ENCODE data around the gene TRAPPC3.
"Not testable (repeated sequence)": the region's sequence is repeated elsewhere in the genome, so short reads cannot be mapped to it uniquely, and the experiment has no call there.

Gene TRAPPC3

DNA sequence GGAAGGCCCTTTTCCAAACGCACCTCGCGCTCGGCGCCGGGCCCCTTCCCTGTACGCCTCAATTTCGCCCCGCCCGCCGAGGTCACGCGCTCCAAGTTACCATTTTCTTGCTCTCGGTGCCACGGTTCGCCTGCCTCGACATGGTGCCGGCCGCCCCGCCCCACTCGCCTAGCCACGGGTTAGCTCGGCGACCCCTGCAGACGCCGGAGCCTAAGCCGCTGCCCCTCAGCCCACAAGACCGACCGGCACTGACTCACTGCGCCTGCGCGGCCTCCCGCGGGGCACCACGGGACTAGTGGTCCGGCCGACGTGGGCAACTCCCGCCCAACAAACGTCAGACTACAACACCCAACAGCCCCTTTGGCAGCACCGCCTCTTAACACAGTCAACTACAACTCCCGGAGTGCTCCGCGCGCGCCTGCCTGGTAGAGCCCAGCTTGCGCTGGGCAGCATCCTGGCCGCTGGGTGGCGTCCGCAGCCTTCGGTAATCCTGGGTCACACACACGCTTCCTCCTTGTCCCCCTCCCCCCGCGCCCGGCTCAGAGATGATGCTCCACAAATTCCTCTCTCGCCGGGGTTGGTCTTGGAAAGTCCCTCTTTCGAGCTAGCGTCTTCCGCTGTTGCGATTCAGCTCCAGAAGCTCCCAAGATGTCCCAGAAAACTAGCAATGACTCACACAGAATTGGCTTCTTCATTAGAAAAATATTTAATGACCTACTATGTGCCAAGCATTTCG lies at the start of gene TRAPPC3:
Gene TRAPPC3, minus strand, starts transcription at position 250 of the 736 bp plus-strand sequence. Its CDS starts 108 bp downstream, at position 142.
- FAIRE-seq (peak; percentile 98), DNase-seq (ENCODE audit: extremely low spot score, insufficient read length, low read depth) (peak; percentile 92)

DNA sequence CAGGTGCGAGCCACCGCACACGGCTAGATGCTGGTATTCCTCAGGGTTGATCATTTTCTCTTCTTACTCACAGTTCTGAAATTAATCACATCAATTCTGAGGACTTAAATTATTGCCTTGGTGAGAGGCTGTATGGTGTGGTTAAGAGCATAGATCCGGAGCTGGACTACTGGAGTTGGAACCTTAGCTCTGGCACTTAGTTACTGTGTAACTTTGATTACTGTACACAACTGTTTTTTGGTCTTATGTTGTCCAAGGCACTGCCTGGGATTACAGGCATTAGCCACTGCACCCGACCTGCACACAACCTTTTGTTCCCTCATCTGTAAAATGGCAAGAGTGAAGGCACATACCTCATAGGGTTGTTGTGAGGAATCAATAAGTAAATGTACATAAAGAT lies 49.4 kb upstream of the TRAPPC3 start:
- FAIRE-seq = no peak
- no peak for DNase-seq (ENCODE audit: extremely low spot score, insufficient read length, low read depth)

DNA sequence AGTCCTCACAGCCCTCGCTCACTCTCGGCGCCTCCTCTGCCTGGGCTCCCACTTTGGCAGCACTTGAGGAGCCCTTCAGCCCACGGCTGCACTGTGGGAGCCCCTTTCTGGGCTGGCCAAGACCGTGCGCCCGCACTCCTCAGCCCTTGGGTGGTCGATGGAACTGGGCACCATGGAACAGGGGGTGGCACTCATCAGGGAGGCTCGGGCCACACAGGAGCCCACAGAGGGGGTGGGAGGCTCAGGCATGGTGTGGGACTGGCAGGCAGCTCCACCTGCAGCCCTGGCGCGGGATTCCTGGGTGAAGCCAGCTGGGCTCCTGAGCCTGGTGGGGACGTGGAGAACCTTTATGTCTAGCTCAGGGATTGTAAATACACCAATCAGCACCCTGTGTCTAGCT lies 47.5 kb upstream of the TRAPPC3 start:
- not testable (repeated sequence) for FAIRE-seq; DNase-seq (ENCODE audit: extremely low spot score, insufficient read length, low read depth)

DNA sequence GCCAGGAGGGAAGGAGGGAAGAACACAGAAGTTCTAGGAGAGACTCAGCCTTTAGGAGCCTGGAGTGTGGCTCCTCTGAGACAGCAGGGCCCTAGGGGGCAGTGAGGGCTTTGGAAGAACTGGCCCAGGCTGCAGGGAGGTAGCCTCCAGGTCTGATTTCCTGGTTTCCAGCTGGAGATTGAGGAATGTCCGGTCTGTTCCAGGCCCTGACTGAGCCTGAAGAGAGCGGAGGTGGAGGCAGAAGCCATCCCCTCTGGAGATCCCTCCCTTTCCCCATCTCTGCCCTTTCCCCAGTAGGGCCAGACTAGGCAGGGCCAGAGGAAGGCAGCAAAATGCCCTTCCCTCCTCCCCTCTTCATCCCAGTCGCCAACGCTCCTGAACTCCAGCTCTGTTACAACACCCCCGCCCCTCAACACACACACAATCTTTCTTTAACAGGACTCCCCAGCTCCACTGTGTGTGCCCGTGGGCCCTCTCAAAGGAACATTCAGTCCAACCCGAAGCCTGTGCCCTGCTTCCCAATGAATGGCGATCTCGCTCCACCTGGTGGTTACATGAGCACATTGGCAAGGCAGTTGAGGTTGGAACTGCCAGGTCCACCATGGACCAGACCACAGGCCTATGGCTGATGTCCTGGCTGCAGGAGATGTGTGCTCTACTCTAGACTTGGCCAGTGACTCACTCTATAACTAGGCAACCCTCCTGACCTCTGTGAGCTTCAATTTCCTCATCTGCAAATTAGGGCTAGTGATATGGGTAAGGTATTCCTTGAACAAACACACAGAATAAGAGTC lies 38.7 kb upstream of the TRAPPC3 start:
- FAIRE-seq = peak; percentile 95
- peak; percentile 55 for DNase-seq (ENCODE audit: extremely low spot score, insufficient read length, low read depth)

DNA sequence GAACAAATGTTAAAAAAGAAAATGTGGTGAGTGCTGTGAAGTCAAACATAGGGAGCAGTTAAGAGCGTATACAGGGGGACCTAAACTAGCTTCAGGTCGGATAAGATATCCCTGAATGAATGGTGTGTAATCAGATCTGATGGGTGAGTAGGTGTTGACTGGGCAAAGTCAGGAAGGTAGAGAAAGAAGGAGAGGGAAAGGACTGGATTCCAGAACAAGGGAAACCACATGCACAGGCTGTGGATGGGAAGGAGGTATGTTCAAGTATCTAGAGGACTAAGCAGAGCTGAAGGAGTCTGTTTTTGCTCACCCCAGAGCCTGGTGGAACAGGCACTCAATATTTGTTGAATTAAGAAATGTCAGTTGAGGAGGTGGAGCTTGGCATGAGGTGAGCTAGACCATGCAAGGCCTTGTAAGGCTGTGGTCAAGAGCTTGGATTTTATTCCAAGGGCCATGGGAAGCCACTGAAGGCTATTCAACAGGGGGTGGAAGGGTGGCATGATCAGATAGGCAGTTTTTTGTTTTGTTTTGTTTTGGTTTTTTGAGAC lies 34.1 kb upstream of the TRAPPC3 start:
- DNase-seq (ENCODE audit: extremely low spot score, insufficient read length, low read depth) = no peak
- no peak for FAIRE-seq

DNA sequence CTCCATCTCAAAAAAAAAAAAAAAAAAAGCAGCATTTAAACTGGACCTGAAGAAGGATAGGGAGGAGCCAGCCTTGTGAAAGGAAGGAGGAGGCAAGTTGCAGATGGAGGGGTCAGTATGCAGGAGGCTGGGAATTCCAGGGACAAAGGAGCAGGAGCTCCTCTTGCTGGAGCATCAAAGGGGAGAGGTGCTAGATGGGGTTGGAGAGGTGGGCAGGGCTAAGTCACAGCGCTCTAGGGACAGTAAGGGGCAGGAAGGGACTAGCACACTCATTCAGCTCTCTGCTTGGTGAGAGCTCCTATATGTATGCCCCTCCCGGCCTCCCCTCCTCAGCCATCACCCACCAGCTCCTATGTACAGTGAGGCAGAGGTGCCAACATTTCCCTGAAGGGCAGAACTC lies 33.4 kb upstream of the TRAPPC3 start:
- FAIRE-seq = no peak
- DNase-seq (ENCODE audit: extremely low spot score, insufficient read length, low read depth) = no peak

DNA sequence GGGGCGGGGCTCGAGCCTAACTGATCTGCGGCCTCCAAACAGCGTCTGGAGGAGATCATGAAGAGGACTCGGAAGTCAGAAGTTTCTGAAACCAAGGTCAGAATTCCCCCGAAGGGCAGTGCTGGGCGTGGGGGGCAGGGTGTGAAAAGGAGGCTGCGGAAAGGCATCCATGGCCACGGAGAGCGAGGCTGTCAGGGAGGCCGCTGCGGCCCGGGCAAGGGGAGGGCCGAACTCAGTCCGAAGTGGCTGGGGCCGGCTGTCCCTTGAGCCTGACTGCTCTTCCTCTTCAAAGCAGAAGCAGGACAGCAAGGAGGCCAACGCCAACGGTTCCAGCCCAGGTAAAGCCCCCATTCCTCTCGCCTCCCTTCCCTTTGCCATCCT lies 29.9 kb upstream of the TRAPPC3 start:
- FAIRE-seq (no peak), DNase-seq (ENCODE audit: extremely low spot score, insufficient read length, low read depth) (no peak)

DNA sequence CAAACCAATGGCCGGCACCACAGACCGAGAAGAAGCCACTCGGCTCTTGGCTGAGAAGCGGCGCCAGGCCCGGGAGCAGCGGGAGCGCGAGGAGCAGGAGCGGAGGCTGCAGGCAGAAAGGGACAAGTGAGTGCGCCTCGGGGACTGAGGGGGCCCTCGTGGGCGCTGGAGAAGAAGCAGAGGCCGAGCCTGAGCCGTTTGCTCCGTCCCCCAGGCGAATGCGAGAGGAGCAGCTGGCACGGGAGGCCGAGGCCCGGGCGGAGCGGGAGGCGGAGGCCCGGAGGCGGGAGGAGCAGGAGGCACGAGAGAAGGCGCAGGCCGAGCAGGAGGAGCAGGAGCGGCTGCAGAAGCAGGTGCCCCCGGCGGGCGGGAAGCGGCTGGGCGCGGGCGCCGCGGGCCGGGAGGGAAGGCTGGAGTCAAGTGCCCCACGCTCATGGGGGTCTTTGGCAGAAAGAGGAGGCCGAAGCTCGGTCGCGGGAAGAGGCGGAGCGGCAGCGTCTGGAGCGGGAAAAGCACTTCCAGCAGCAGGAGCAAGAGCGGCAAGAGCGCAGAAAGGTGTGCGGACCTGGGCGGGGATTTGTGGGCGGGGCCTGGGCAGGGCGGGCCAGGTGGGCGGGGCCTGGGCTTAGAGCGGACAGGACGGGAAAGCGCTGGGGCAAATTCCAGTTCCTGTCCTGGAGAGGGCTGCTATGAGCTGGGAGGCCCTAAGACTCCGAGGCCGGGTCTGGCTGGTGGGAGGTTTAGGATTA lies 29.4 kb upstream of the TRAPPC3 start:
- DNase-seq (ENCODE audit: extremely low spot score, insufficient read length, low read depth) (no peak), FAIRE-seq (no peak)

DNA sequence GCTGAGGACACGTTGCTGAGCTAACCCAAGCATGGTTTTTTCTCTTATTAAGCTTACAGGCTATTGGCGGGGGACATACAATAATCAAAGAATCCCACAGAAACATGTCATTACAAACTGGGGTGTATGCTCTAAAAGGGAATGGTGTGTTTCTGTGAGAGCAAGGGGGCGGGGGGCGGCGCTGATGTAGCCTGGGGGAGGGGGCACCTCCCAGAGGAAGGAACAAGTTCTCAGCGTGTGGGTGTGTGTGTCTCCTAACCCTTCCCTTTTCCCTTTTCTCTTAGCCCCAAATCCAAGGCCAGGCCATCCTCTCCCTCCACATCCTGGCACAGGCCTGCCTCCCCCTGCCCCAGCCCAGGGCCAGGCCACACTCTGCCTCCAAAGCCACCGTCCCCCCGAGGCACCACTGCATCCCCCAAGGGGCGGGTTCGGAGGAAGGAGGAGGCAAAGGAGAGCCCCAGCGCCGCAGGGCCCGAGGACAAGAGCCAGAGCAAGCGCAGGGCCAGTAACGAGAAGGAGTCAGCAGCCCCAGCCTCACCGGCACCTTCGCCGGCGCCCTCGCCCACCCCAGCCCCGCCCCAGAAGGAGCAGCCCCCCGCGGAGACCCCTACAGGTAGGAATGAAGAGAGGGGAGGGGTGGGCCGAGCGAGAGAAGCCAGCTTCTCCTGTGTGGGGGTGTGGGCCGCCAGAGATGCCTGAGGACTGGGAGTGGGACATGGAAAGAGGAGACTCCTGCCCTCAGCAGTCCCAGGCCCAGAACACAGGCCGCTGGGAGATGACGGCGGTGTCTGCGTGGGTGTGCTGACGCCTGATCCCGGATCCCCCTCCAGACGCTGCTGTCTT lies 28.5 kb upstream of the TRAPPC3 start:
- FAIRE-seq (no peak), DNase-seq (ENCODE audit: extremely low spot score, insufficient read length, low read depth) (no peak)

DNA sequence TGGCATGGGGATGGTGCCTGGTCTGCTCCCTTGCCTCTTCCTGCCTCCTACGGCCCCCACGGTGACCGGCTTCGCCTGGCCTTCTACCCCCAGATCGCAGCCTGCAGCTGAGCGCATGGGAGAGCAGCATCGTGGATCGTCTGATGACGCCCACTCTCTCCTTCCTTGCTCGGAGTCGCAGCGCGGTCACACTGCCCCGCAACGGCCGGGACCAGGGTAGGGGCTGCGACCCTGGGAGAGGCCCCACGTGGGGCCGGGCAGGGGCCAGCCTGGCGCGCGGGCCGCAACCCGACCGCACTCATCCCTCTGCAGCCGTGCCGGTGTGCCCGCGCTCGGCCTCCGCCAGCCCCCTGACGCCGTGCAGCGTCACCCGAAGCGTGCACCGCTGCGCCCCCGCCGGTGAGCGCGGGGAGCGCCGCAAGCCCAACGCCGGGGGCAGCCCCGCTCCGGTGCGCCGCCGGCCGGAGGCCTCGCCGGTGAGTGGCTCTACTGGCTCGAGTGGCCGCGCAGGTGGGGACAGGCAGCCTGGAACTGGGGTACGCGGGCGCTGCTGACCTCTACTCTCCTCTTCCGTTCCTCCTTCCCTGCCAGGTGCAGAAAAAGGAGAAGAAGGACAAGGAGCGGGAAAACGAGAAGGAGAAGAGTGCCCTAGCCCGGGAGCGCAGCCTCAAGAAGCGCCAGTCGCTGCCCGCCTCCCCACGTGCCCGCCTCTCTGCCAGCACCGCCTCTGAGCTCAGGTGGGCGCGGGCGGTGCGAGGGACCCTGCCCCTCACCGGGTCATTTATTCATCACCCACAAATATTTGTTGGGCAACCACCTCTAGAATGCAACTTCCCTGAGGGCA lies 27.0 kb upstream of the TRAPPC3 start:
- no peak for FAIRE-seq

DNA sequence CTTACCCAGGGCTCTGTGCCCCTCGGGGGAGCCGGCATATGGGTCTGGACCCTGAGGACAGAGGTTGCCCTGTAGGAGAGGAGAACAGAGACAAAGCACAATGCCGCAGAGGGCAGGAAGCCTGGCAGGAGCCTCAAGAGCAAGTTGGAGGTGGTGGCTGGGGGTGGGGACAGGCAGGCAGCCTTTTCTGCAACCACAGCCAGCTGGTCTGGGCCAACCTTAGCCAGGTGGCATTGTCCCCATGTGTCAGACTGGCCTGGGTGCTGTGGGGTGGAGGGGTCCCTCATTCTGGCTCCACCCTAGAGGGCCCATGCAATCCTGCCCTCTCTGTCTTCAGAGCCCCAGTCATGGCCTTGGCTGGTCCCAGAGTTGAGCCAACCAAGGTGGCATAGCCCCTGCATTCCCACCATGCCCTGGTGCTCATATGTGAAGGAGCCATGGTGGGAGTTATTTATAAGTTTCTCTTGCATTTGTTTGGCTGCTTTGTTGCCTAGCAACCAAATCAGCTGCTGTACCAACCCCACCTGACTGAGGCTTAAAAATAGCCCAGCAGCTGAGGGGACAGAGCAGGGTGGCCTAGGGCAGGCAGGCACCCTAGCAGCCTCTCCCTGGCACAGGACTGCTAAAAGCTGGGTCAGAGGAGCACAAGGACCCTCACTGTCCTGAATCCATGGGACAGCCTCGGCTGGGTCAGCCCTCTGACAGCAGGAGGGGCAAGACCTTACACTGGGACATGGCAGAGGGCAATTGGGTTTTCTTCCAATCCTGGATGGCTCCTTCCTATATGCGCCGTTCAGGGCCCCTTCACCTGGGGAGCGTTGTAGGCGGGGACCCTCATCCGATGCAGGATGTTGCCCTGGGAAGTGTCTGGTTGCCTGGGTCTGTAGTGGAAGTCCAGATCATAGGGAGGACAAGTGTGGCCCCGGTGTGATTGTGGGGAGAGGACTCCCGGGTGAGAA lies 26.1 kb upstream of the TRAPPC3 start:
- FAIRE-seq = no peak
- no peak for DNase-seq (ENCODE audit: extremely low spot score, insufficient read length, low read depth)

More for the DNA sequence above, 27.0 kb upstream of the TRAPPC3 start:
- DNase-seq (ENCODE audit: extremely low spot score, insufficient read length, low read depth) = no peak

DNA sequence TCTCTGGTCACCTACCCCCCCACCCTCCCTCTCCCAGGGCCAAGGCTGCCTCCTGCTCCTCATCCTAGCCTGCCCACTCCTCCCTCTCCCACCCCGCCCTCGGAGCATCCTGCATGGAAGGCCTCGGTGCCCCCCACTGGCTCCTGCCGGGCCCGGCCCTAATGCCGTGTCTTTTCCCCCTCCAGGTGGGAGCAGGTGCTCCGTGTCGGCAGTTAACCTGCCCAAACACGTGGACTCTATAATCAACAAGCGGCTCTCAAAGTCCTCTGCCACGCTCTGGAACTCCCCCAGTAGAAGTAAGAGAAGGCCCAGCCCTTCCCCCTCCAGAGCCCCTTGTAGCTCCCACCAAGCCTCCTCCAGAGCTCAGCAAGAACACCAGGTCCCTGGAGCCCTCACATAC lies 25.4 kb upstream of the TRAPPC3 start:
- no peak for FAIRE-seq

DNA sequence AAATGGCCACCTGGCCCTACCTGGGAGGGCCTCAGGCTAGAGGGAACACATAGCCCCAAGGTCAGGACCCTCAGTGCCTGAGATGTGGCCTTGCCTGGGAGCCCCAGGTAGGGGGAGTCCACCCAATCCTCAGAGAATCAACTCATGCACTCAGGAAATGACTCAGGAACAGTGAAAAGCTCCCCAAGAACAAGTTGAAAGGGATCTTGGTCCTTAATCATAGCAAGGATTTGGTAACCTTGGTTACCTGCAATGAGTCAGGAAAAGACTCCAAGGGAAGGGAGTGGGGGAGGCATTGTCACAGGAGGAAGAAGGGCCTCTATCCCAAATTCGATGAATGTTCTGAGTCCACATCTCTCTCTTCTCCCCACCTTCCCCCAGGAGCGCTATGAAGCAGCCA lies 23.7 kb upstream of the TRAPPC3 start:
- DNase-seq (ENCODE audit: extremely low spot score, insufficient read length, low read depth) (no peak), FAIRE-seq (no peak)

More for the DNA sequence above, 25.4 kb upstream of the TRAPPC3 start:
- no peak for DNase-seq (ENCODE audit: extremely low spot score, insufficient read length, low read depth)

DNA sequence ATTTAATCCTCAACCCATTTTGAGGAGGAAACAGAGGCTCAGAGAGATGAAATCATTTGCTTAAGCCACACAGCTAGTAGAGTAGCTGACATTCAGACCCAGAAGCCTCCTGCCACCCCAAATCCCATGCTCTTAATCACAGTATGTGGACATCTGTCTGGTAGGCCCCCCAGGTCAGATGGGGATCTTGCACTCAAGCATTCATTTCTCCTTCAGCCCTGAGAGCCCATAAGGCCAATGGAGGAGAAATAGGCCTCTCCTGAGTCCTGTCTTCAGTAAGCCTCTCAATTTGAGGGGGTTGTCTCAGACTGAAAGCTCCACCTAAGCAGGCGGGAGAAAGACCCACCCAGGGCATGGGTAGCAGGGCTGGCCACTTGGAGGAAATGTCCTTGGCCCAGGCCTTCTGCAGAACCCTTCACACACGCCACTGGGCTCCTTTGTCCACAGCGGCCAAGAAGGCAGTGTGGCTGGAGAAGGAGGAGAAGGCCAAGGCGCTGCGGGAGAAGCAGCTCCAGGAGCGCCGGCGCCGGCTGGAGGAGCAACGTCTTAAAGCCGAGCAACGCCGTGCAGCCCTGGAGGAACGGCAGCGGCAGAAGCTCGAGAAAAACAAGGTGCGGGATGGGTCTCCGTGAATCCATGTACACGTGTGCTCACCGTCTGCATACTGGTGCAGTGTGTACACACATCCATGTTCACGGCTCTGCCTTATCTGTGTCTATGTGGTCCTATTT lies 22.9 kb upstream of the TRAPPC3 start:
- DNase-seq (ENCODE audit: extremely low spot score, insufficient read length, low read depth) = no peak
- FAIRE-seq = no peak

DNA sequence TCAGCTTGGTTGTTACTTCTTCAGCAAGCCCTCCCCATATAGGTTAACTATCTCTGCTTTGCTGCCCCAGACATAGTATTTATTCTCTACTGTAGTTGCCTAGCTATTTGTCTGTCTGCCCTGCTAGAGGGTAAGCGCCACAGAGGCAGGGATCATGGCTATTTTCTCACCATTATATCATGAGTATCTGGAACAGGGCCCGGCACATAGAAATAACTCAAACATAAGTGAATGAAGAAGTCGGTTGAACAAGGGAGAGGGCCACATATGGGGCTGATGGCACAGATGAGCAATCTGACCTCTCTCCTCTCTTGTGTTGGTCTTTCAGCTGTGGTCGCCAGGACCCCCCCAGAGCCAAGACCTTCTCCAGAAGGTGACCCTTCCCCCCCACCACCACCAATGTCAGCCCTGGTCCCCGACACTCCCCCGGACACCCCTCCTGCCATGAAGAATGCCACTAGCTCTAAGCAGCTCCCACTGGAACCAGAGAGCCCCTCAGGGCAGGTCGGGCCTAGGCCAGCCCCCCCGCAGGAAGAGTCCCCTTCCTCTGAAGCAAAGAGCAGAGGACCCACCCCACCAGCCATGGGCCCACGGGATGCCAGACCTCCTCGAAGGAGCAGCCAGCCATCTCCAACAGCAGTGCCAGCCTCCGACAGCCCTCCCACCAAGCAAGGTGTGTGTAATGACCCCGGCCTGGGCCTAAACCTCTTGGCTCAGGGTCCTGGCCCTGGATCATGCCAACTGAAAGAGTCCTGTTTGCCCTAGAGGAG lies 21.5 kb upstream of the TRAPPC3 start:
- DNase-seq (ENCODE audit: extremely low spot score, insufficient read length, low read depth) = no peak
- no peak for FAIRE-seq

DNA sequence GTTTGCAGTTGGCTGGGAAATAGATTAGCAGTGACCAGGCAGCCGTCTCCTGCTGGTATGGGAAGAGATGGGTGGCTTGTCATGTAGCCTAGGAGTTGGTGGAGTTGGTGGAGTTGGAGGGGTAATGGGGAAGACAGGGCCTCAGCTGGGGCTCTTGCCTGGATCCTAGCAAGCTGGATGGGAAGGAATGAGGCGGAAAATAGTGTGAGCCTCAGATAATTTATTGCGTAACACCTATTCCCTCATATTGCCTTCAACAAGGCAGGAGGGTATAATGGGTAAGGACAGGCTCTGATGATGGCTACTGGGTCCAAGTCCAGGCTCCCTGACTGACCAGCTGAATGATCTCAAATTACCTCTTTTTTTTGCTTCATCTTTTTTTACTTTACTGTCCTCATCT lies 19.2 kb upstream of the TRAPPC3 start:
- DNase-seq (ENCODE audit: extremely low spot score, insufficient read length, low read depth) (no peak), FAIRE-seq (no peak)
